IPS-20b (cell line): ENCODE measurements around the gene DPM1.
A peak's percentile ranks its signal among the peaks of the same experiment; 100 is the strongest.
"Not testable (repeated sequence)": the region's sequence is repeated elsewhere in the genome, so short reads cannot be mapped to it uniquely, and the experiment has no call there.

ENCODE experiments used
- H3K27ac ChIP-seq: one replicate; pipeline ENCODE4 v1.5.1; 2013; ENCODE audit warnings: low read length
- H3K27me3 ChIP-seq: 2 replicates; pipeline ENCODE4 v1.6.1; 2013; ENCODE audit warnings: mild to moderate bottlenecking, low read length, inconsistent platforms; ENCODE audit not compliant: insufficient read depth
- H3K36me3 ChIP-seq: 2 replicates; pipeline ENCODE4 v1.6.1; 2013; ENCODE audit warnings: low read depth, mild to moderate bottlenecking, inconsistent platforms, low read length, moderate library complexity; ENCODE audit not compliant: insufficient read depth
- H3K4me1 ChIP-seq: 2 replicates; pipeline ENCODE4 v1.6.1; 2013; ENCODE audit warnings: mild to moderate bottlenecking, control low read depth, inconsistent platforms, low read length, moderate library complexity; ENCODE audit not compliant: insufficient read depth
- H3K4me3 ChIP-seq: 2 replicates; pipeline ENCODE4 v1.5.1; 2013; ENCODE audit warnings: mild to moderate bottlenecking, low read length, inconsistent platforms
- H3K9ac ChIP-seq: 2 replicates; pipeline ENCODE4 v1.6.1; 2013; ENCODE audit warnings: low read depth, mild to moderate bottlenecking, inconsistent platforms, low read length, moderate library complexity
- H3K9me3 ChIP-seq: 2 replicates; pipeline ENCODE4 v1.6.1; 2013; ENCODE audit warnings: mild to moderate bottlenecking, low read depth, low read length, inconsistent platforms; ENCODE audit not compliant: insufficient read depth

The DPM1 gene

DNA sequence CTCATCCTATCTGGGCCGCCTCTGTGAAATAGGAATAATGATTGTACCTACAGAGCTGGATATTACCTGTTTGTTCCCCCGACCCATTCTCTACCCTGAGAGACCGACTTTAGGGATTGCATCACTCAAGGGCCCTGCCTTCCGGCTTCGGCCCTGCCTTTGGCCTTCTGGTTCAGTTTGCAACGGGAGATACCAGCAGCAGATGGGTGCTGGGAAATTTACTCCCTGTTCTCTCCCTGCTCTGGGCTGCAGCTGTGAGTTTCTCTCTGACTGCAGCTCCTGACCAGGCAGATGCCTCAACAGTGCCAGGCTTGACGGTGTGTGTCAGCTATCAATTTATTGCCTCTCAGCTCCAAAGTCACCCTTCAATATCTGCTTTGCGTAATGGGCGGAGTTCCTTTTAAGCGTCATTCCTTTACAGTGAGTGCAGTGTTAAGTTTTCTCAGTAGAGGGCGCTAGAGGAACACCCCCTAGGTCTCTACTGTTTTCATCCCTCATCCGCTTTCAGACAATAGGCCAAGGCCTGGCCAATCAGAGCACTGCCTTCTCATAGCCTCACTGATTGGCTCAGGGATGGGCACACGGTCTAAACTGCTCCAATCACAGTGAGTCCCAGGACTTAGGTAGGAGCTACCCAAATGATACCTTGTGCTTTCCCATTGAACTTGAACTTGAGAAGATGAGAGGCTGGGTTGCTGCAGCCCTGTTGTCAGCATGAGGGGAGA is 34.6 kb upstream of the DPM1 start:
- Histone ChIP-seq H3K27ac (peak overlapping the region; percentile 96), H3K9me3 (no peaks in the 10 kb centered on the region), H3K4me1 (peaks cover 26% of the 10 kb centered on the region; the same call in 1 of the 2 replicates), H3K4me3 (peak overlapping the region; percentile 48; the same call in 1 of the 2 replicates), H3K36me3 (no peaks in the 10 kb centered on the region), H3K9ac (peak overlapping the region; percentile 74; the same call in 1 of the 2 replicates), H3K27me3 (no peaks in the 10 kb centered on the region; the same call in 1 of the 2 replicates)

DNA sequence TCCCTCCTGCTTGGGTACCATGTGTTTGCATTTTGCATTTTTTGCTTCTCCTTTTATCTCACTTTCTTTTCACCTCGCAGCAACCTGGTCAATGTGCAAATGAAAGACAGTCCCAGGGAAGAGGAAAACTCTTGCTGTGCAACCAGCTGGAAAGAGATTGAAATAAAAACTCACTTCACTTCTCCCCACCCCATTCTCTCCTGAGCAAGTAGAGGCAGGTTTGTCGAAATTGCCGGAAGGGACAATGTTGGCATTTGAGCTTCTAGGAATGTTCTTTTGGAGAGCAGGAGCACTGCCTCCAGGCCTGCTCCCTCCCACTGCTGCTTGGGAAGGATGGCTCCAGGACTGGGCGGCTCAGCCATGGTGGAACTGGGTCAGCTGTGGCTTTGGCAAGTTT is 34.0 kb upstream of the DPM1 start:
- peak overlapping the region; percentile 48; the same call in 1 of the 2 replicates for H3K4me3 ChIP-seq
- peak overlapping the region; percentile 96 for H3K27ac ChIP-seq
- no peaks in the 10 kb centered on the region for H3K9me3 ChIP-seq
- peaks cover 27% of the 10 kb centered on the region; the same call in 1 of the 2 replicates for H3K4me1 ChIP-seq
- H3K27me3 ChIP-seq, result no peaks in the 10 kb centered on the region; the same call in 1 of the 2 replicates
- peak overlapping the region; percentile 74; the same call in 1 of the 2 replicates for H3K9ac ChIP-seq
- no peaks in the 10 kb centered on the region for H3K36me3 ChIP-seq

- no peaks in the 10 kb centered on the region for H3K9me3 ChIP-seq
- H3K9ac ChIP-seq, result peak overlapping the region; percentile 22; the same call in 1 of the 2 replicates
- H3K36me3 ChIP-seq, result no peaks in the 10 kb centered on the region
- H3K4me1 ChIP-seq, result peaks cover 27% of the 10 kb centered on the region; the same call in 1 of the 2 replicates
- H3K27ac ChIP-seq, result no peak overlapping the region
- peak overlapping the region; percentile 7; the same call in 1 of the 2 replicates for H3K4me3 ChIP-seq
- no peaks in the 10 kb centered on the region for H3K27me3 ChIP-seq
Observed at GRCh38 chr20:50991076-50991475, 32.7 kb upstream of the DPM1 start.

DNA sequence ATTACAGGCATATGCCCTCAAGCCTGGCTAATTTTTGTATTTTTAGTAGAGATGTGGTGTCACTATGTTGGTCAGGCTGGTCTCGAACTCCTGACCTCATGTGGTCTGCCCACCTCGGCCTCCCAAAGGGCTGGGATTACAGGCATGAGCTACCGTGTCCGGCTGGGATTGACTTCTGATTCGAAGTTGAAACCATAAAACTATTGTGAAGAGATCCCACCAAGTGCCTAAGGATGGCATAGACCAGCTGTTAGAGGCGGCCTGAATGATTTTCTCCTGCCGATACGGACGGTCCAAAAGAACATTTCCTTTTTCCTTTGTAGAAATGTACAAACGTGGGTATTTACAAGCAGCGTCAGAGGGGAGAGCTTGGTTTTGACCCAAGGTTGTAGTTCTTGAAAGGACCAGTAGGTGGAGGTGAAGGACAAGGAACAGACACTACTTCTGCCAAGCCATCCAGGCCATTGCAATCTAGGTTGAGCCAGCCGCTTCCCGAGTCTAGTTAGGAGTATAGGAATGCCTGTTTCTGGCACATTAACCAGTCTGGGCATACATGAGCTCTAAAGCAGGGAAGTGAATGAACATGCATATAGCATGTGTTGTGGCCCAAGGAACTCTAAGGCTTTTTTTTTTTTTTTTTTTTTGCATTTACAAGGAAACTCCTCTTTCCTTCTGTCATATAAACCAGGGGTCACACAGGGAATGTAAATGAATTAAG is 29.3 kb upstream of the DPM1 start:
- no peaks in the 10 kb centered on the region for H3K9me3 ChIP-seq
- H3K9ac ChIP-seq, result no peak overlapping the region
- peaks cover 24% of the 10 kb centered on the region; the same call in 1 of the 2 replicates for H3K4me1 ChIP-seq
- no peak overlapping the region for H3K27ac ChIP-seq
- no peaks in the 10 kb centered on the region for H3K36me3 ChIP-seq
- H3K4me3 ChIP-seq, result no peak overlapping the region
- no peaks in the 10 kb centered on the region for H3K27me3 ChIP-seq

DNA sequence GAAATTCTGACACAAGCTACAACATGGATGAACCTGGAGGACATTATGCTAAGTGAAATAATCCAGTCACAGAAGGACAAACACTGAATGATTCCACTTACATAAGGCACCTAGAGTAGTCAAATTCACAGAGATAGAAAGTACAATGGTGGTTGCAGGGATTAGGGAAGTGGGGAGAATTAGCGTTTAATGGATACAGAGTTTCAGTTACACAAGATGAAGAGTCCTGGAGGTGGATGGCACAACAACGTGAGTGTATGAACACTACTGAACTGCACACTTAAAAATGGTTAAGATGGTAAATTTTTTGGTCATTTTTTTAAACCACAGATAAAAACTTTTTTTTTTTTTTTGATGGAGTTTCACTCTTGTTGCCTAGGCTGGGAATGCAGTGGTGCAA is 25.0 kb upstream of the DPM1 start:
- no peaks in the 10 kb centered on the region for H3K9me3 ChIP-seq
- H3K4me3 ChIP-seq, result no peak overlapping the region
- H3K36me3 ChIP-seq, result no peaks in the 10 kb centered on the region
- H3K27ac ChIP-seq, result no peak overlapping the region
- no peak overlapping the region for H3K9ac ChIP-seq
- peaks cover 4% of the 10 kb centered on the region; the same call in 1 of the 2 replicates for H3K4me1 ChIP-seq
- H3K27me3 ChIP-seq, result no peaks in the 10 kb centered on the region

GRCh38 chr20:50982363-50982762 is 24.0 kb upstream of the DPM1 start:
- Histone ChIP-seq H3K4me3 (no peak overlapping the region), H3K9ac (no peak overlapping the region), H3K27me3 (no peaks in the 10 kb centered on the region), H3K27ac (no peak overlapping the region), H3K4me1 (no peaks in the 10 kb centered on the region), H3K36me3 (no peaks in the 10 kb centered on the region), H3K9me3 (no peaks in the 10 kb centered on the region)

GRCh38 chr20:50981714-50982048 is 23.3 kb upstream of the DPM1 start:
- Histone ChIP-seq H3K4me3 (no peak overlapping the region), H3K36me3 (no peaks in the 10 kb centered on the region), H3K27ac (no peak overlapping the region), H3K27me3 (no peaks in the 10 kb centered on the region), H3K9me3 (no peaks in the 10 kb centered on the region), H3K4me1 (no peaks in the 10 kb centered on the region), H3K9ac (no peak overlapping the region)

DNA sequence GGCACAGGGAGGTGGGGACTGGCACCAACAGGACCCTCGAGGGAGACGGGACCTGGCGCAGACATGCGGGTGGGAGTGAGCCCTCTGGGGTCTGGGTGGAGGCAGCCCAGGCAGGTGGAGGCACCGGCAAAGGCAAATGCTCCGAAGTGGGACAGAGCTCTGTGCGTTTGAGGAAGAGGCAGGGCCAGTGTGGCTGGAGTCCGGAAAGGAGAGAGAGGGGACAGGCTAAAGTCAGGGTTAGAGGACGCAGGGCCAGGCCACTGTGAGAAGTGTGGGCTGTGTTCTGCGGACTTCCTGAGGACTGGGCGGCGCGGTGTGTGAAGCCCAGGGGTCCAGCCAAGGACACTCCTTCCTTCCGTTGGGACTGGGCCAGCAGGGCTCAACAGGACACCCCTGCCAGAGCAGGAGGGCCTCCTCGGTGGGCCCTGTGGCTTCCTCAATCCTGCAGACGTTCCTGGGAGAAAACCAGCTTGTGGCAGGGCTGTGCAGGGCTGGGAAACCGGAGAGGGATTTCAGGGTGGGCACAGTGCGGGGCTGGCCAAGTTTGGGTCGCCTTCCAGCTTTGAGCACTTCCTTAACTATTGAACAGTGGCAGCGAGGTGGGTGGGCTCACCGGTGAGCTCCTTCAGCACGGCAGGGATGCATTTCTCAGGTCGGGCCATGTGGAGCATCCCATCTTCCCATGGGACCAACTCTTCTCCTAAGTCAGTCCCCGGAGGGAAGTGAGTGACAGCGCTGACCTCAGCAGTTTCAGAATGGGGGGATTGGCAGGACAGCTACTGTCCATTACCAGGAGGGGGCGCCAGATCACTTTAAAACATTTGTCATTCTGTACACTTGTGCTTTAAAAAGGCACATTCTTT is 22.8 kb upstream of the DPM1 start:
- Histone ChIP-seq H3K9ac (no peak overlapping the region), H3K4me3 (no peak overlapping the region), H3K9me3 (no peaks in the 10 kb centered on the region), H3K27ac (no peak overlapping the region), H3K4me1 (no peaks in the 10 kb centered on the region), H3K36me3 (no peaks in the 10 kb centered on the region), H3K27me3 (no peaks in the 10 kb centered on the region)

GRCh38 chr20:50980071-50980681 is 21.8 kb upstream of the DPM1 start:
- Histone ChIP-seq H3K27ac (no peak overlapping the region), H3K4me3 (no peak overlapping the region), H3K4me1 (no peaks in the 10 kb centered on the region), H3K9ac (no peak overlapping the region), H3K9me3 (no peaks in the 10 kb centered on the region), H3K27me3 (no peaks in the 10 kb centered on the region), H3K36me3 (no peaks in the 10 kb centered on the region)

GRCh38 chr20:50978533-50978932 is 20.2 kb upstream of the DPM1 start:
- not testable (repeated sequence) for H3K27ac ChIP-seq, H3K36me3 ChIP-seq, H3K27me3 ChIP-seq, H3K9me3 ChIP-seq, H3K4me3 ChIP-seq, H3K4me1 ChIP-seq, H3K9ac ChIP-seq
